Stimulated activated CD4-positive, alpha-beta T cell treated with anti-CD3 and anti-CD28 coated beads, Interleukin-4, amount 100 ng/mL, for 24 hours (primary cell): ENCODE data around the gene GRIK1.

Experiments
- DNase-seq: peaks from one replicate; pipeline ENCODE4 v3.0.0-alpha.2; 2020

GRIK1 gene

GRCh38 chr21:29826386-29826785, 113.4 kb downstream of the GRIK1 start:
- no peak for DNase-seq

DNA sequence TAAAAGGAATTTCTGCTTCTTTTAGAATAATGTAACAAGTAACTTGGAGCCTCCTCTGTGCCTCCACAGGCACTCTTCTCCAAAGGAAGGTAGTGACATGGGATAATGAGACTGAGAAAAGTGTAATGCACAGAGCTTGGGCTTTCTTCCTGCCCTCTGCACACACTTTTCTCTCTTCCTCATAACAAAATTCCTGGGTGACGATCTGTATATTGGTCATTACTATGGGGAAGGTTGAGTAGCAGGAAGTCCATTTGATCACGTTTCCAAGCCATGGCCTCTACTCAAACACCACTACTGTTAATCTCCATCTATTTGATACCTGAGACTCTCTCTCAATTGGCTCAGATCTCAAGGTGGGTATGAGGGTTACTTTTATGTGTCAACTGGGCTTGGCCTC, 113.9 kb downstream of the GRIK1 start:
- DNase-seq, result no peak

- no peak for DNase-seq
These were observed 114.5 kb downstream of the GRIK1 start for GRCh38 chr21:29825345-29825744.

DNA sequence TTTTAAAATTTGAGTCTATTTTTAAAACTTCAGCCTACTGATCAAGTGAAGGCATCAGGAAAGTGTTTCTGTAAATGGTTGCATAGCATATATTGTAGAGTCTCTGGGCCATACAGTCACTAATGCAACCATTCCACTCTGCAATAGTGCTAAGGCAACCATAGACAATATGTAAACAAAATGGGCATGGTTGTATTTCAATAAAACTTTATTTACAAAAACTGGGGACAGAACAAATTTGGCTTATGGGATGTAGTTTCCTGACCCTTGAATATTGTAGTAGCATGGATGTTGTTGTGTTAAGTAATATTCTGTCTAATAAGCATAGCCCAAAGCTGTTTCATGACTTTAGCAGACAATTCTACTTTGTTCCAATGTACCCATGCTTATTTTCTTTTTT, 117.7 kb downstream of the GRIK1 start:
- DNase-seq, result no peak

- no peak for DNase-seq
These were observed 118.6 kb downstream of the GRIK1 start for GRCh38 chr21:29821230-29821629.

- DNase-seq, result no peak
These were observed 120.0 kb downstream of the GRIK1 start for GRCh38 chr21:29819675-29820326.

GRCh38 chr21:29818383-29818921, 121.3 kb downstream of the GRIK1 start:
- DNase-seq, result no peak

- no peak for DNase-seq
These were observed 122.3 kb downstream of the GRIK1 start for GRCh38 chr21:29817450-29817849.

DNA sequence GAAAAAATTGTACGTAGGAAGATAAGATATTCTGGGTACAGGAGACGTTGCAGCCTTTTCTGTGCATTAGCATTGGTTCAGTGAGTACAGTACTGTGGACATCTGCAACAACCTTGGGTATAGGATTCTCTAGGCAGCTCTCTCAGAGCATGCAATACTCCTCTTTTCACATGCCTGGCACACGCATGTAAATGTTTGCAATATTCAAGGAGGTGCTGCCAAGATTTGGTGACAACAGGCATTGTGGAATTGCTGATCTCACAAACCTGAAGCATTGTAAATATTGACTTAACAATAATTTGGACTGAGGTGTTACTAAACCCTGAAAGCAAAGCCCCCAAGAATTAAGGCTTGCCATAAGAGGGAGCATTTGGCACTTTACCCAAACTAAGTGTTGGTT, 126.8 kb downstream of the GRIK1 start:
- no peak for DNase-seq

GRCh38 chr21:29810871-29811270, 128.9 kb downstream of the GRIK1 start:
- no peak for DNase-seq

DNA sequence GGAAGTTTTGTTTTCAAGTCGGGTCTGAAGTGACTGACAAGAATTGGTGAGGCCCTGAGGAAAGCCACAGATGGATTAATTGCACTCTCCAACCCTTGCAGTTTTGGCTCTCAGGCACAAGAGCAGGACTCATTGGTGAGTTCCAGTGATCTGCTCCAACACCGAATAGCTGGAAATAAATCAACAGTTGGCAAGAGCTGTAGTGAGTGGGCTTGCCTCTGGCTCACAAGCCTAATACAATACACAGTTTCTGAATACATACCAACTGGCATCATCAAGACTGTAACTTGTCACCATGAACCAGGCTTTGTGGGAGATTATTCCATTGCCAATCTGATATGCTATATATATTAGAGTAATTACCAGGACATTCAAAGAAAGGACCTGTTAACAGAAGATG, 131.6 kb downstream of the GRIK1 start:
- DNase-seq, result no peak

GRCh38 chr21:29805105-29805504, 134.7 kb downstream of the GRIK1 start:
- no peak for DNase-seq

- no peak for DNase-seq
These were observed 136.6 kb downstream of the GRIK1 start for GRCh38 chr21:29803191-29803590.

- no peak for DNase-seq
These were observed 138.7 kb downstream of the GRIK1 start for GRCh38 chr21:29801122-29801521.

DNA sequence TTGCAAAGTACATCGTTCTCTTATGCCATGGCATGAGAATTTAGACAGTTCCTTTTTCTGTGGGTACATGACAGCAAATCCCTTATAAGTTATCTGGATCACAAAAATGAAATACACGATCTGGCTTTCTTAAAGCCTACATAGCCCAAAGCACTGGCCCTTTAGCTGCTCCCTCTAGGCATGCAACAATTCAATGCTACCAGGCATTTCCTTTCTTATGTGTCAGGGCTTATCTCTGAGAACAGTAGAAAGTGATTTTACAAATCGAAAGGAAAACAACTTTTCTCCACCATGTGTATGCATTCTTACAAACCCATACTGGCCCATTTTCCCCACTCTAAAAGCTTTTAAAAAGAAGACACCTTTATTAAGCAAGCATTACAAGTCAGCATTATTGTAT, 139.7 kb downstream of the GRIK1 start:
- no peak for DNase-seq

GRCh38 chr21:29798840-29799239, 141.0 kb downstream of the GRIK1 start:
- no peak for DNase-seq

DNA sequence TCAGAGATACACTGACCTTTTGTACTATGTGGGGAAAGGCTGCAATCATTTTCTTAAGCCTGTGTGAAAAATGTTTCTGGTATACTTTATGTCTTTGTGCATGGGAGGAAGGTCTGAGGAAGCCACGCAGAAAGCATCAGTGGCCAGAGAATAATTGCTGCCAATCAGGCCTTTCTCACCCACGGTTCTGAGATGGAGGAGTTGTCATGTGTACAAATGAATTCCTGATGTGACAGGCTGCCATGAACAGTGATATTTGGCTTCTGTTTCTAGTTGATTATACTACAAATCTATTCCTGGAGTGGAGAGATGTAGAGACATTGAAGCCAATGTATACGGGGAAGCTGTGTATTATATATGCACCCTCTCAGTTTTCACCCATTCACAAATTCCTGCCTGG, 142.6 kb downstream of the GRIK1 start:
- DNase-seq, result no peak

DNA sequence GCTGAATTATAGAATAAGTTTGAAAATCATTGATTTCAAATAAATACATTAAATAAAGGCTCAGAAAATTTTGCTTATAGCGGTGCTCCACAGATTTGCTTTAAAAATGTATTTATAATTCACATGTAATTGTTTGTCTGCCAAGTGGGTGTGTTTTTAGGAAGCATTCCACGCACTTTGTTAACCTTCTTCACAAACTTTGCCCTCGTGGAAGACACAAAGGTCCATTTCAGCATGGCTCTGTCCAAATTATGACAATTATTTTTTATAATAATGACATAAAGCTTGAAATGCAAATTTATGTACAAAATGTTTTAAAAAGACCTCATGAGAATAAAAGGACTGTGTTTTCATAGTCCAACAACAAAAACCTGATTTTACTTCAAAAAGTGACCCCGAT, 146.1 kb downstream of the GRIK1 start:
- no peak for DNase-seq

- DNase-seq, result no peak
These were observed 150.4 kb downstream of the GRIK1 start for GRCh38 chr21:29789393-29789792.

- no peak for DNase-seq
These were observed 151.0 kb downstream of the GRIK1 start for GRCh38 chr21:29788752-29789151.

DNA sequence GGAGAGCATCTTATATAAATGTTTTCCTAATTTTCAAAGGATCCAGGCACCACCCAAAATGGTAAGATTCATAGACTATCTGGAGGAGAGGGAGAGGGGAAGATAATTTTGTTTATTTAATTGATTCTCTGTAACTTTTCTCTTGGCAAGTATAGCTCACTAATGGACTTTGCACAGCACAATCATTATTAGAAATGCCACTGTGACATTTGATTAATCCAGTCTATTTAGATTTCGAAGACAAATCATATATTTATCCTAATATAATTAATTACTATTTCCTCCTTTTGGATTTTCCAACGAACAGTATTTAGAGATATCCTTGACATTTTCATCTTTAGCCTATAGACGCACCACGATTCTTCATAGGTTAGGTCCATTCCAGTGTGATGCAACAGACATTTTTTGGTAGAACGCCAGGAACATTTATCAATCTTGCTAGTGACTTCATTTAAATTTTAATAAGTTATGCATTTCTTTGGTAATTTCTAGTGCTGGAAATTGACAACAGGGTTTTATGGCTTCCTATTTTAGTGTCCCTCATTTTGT, 152.4 kb downstream of the GRIK1 start:
- no peak for DNase-seq

- no peak for DNase-seq
These were observed 153.1 kb downstream of the GRIK1 start for GRCh38 chr21:29786496-29787360.

- no peak for DNase-seq
These were observed 162.6 kb downstream of the GRIK1 start for GRCh38 chr21:29777160-29777559.

DNA sequence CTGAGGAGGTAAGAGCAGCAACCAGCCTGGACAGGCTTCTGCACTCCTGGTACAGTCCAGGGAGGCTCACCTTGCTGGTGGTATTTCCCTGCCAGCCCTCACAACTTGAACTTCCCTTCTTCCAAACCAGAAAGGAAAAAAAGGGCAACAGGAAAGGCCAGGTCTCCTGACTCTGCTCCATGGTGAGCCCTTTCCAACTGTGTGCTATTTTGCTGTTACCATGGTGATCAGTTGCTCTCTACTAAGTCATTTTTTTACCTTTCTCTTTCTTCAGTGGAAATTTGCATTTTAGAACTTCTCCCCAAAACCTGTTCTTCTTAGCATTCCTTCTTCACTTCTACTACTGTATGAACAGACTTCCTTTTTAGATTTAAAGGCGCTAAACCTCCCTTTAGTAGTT, 164.3 kb downstream of the GRIK1 start:
- no peak for DNase-seq
